GM19240 (cell line): Measurements from ENCODE around the gene KLHL3.

Experiments
- DNase-seq: peaks from one replicate; pipeline ENCODE4 v3.0.0; 2011; ENCODE audit warnings: low spot score; ENCODE audit not compliant: insufficient read length

Gene KLHL3

GRCh38 chr5:137747848-137748247 lies 12.0 kb upstream of the KLHL3 start:
- no peak for DNase-seq

- DNase-seq, result no peak
Observed at GRCh38 chr5:137743031-137743640, 7.2 kb upstream of the KLHL3 start.

- DNase-seq, result no peak
Observed at GRCh38 chr5:137741718-137742117, 5.8 kb upstream of the KLHL3 start.

GRCh38 chr5:137739737-137740136 lies 3.8 kb upstream of the KLHL3 start:
- DNase-seq, result no peak

- DNase-seq, result no peak
Observed at GRCh38 chr5:137738947-137739346, 3.1 kb upstream of the KLHL3 start.

GRCh38 chr5:137737349-137738131 lies 1.7 kb upstream of the KLHL3 start:
- DNase-seq, result no peak

- no peak for DNase-seq
Observed at GRCh38 chr5:137736496-137736895, 607 bp upstream of the KLHL3 start.

- DNase-seq, result no peak
Observed at GRCh38 chr5:137734962-137735554, 831 bp downstream of the KLHL3 start.

GRCh38 chr5:137734331-137734730 lies 1.6 kb downstream of the KLHL3 start:
- DNase-seq, result no peak

- DNase-seq, result no peak
Observed at GRCh38 chr5:137733922-137734321, 2.0 kb downstream of the KLHL3 start.

- DNase-seq, result no peak
Observed at GRCh38 chr5:137733006-137733405, 2.9 kb downstream of the KLHL3 start.

- DNase-seq, result no peak
Observed at GRCh38 chr5:137731176-137731575, 4.7 kb downstream of the KLHL3 start.

- no peak for DNase-seq
Observed at GRCh38 chr5:137730336-137730735, 5.6 kb downstream of the KLHL3 start.

GRCh38 chr5:137728048-137728447 lies 7.8 kb downstream of the KLHL3 start:
- DNase-seq, result no peak

GRCh38 chr5:137727623-137728022 lies 8.3 kb downstream of the KLHL3 start:
- DNase-seq, result no peak

- no peak for DNase-seq
Observed at GRCh38 chr5:137724251-137724650, 11.6 kb downstream of the KLHL3 start.

GRCh38 chr5:137718611-137719010 lies 17.3 kb downstream of the KLHL3 start:
- no peak for DNase-seq

- no peak for DNase-seq
Observed at GRCh38 chr5:137716337-137716736, 19.6 kb downstream of the KLHL3 start.

- no peak for DNase-seq
Observed at GRCh38 chr5:137715456-137715855, 20.4 kb downstream of the KLHL3 start.

GRCh38 chr5:137714946-137715345 lies 20.9 kb downstream of the KLHL3 start:
- DNase-seq, result no peak

- DNase-seq, result no peak
Observed at GRCh38 chr5:137714494-137714893, 21.4 kb downstream of the KLHL3 start.

GRCh38 chr5:137712139-137712667 lies 23.7 kb downstream of the KLHL3 start:
- DNase-seq, result no peak
